ENCODE measurements around the gene AFMID.
"Not testable (repeated sequence)": the region's sequence is repeated elsewhere in the genome, so short reads cannot be mapped to it uniquely, and the experiment has no call there.

AFMID gene

DNA sequence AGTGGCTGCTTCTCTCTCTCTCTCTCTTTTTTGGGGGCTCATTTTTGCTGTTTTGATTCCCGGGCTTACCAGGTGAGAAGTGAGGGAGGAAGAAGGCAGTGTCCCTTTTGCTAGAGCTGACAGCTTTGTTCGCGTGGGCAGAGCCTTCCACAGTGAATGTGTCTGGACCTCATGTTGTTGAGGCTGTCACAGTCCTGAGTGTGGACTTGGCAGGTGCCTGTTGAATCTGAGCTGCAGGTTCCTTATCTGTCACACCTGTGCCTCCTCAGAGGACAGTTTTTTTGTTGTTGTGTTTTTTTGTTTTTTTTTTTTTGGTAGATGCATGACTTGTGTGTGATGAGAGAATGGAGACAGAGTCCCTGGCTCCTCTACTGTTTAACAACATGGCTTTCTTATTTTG is 36.6 kb downstream of the AFMID start:
- DNase-seq (ENCODE audit: low spot score) = no peak

DNA sequence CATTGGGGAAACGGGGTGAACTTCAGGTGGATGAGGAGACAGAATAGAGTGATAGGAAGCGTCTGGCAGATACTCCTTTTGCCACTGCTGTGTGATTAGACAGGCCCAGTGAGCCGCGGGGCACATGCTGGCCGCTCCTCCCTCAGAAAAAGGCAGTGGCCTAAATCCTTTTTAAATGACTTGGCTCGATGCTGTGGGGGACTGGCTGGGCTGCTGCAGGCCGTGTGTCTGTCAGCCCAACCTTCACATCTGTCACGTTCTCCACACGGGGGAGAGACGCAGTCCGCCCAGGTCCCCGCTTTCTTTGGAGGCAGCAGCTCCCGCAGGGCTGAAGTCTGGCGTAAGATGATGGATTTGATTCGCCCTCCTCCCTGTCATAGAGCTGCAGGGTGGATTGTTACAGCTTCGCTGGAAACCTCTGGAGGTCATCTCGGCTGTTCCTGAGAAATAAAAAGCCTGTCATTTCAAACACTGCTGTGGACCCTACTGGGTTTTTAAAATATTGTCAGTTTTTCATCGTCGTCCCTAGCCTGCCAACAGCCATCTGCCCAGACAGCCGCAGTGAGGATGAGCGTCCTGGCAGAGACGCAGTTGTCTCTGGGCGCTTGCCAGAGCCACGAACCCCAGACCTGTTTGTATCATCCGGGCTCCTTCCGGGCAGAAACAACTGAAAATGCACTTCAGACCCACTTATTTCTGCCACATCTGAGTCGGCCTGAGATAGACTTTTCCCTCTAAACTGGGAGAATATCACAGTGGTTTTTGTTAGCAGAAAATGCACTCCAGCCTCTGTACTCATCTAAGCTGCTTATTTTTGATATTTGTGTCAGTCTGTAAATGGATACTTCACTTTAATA is 37.3 kb downstream of the AFMID start:
- DNase-seq (ENCODE audit: low spot score) = no peak

DNA sequence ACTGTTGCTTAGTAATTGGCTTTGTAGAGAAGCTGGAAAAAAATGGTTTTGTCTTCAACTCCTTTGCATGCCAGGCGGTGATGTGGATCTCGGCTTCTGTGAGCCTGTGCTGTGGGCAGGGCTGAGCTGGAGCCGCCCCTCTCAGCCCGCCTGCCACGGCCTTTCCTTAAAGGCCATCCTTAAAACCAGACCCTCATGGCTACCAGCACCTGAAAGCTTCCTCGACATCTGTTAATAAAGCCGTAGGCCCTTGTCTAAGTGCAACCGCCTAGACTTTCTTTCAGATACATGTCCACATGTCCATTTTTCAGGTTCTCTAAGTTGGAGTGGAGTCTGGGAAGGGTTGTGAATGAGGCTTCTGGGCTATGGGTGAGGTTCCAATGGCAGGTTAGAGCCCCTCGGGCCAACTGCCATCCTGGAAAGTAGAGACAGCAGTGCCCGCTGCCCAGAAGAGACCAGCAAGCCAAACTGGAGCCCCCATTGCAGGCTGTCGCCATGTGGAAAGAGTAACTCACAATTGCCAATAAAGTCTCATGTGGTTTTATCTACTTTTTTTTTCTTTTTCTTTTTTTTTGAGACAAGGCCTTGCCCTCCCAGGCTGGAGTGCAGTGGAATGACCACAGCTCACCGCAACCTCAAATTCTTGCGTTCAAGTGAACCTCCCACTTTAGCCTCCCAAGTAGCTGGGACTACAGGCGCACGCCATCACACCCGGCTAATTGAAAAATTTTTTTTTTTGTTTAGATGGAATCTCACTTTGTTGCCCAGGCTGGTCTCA is 38.1 kb downstream of the AFMID start:
- DNase-seq (ENCODE audit: low spot score) = no peak

- no peak for DNase-seq (ENCODE audit: low spot score)
Measured at GRCh38 chr17:78226055-78226758, 39.0 kb downstream of the AFMID start.

GRCh38 chr17:78226759-78227454 is 39.7 kb downstream of the AFMID start:
- DNase-seq (ENCODE audit: low spot score) = no peak

DNA sequence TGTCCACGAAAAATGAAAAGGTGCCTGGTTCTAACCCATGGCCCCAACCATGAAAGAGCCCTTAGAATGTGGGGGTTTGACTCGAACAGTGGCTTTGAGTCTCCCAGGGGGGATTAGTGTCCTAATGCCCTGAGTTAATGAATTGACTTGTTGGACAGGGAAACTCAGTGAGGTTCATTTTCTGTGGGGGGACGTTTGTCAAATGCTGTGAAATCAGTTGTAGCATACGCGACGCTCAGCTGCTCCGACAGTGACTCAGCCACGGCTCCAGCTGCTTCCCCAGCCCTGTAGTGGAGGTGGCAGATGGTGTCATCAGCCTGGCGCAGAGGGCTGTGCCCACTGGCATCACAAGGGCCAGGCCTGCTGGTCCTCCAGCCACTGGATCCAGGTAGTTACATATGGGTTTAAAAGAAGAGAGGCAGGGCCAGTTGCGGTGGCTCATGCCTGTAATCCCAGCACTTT is 40.3 kb downstream of the AFMID start:
- DNase-seq (ENCODE audit: low spot score) = no peak

- DNase-seq (ENCODE audit: low spot score) = no peak
Measured at GRCh38 chr17:78228176-78228575, 41.0 kb downstream of the AFMID start.

- DNase-seq (ENCODE audit: low spot score) = no peak
Measured at GRCh38 chr17:78230252-78230962, 43.2 kb downstream of the AFMID start.

DNA sequence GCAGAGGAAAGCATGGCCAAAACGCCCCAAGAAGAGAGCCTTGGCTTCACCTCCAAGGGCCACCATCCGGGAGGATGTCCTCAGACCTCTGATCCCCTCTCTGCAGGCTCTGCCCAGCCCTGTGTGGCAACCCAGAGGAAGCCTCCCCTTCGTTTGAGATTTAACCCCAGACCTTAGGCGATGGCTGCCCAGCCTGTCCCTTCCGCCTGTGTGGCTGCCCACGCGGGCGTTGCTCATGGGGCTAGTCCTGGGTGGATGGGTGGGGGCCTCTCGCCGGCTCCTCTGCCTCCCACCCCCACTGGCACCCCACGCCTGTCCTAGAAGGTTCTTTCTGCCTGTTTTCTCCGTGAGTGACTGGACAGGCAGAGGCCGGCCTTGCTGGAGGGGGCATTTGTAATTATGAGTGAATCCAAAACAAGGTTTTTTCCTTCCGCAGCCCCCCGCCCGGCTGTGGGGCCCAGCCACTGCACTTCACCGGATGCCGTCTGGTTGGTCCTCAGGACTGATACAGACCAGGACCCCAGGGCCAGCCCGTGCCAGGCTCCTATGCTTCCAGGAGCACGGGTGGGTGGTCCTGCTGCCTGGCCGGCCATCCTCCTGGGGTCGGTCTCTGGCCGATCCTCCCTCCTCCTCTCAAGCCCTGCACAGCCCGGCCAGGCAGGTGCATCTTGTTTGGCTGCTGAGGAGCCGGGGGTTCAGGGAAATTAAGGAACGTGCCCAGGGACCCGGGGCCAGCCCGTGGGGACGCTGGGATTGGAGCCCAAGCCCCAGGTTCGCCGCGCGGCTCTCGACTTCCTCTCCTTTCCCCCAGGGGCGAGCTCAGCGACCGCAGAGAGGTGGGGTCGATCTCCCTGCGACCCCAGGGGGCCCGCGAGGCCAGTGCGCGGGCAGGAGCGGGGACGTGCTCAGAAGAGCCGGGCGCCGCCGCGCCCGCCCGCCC is 44.1 kb downstream of the AFMID start, which contains the start of gene TMEM235:
TSS of gene TMEM235 (plus strand) at position 636 of the 940 bp plus-strand sequence. CDS start 393 bp downstream, outside the sequence.
- DNase-seq (ENCODE audit: low spot score) = no peak

- DNase-seq (ENCODE audit: low spot score) = no peak
Measured at GRCh38 chr17:78231991-78232858, 45.1 kb downstream of the AFMID start.

- DNase-seq (ENCODE audit: low spot score) = no peak
Measured at GRCh38 chr17:78232859-78233173, 45.7 kb downstream of the AFMID start.

DNA sequence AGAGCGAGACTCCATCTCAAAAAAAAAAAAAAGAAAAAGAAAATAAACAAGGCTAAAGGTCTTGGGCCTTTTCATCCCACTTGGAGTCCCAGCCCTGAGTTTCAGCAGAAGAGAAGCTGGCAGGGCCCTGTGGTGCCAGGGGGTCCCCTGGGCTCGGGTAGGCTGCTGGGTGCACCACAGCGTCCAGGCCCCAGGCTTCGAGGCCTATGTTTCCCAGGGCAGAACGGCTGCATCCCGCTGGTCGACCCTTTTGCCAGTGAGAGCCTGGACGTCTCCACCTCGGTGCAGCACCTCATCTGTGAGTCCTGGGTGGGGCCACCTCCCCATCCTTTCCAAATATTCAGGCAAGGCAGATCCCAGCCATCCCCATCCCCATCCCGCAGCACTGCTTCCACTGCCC is 46.5 kb downstream of the AFMID start:
- no peak for DNase-seq (ENCODE audit: low spot score)

- DNase-seq (ENCODE audit: low spot score) = no peak
Measured at GRCh38 chr17:78234261-78234865, 47.2 kb downstream of the AFMID start.

DNA sequence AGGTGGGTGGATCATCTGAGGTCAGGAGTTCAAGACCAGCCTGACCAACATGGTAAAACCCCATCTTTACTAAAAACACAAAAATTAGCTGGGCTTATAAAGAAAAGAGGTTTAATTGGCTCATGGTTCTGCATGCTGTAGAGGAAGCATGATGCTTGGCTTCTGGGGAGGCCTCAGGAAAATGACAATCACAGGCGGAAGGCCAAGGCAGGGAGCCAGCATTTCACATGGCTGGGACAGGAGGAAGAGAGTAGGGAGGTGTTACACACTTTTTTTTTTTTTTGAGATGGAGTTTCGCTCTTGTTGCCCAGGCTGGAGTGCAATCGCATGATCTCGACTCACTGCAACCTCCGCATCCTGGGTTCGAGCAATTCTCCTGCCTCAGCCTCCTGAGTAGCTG is 47.9 kb downstream of the AFMID start:
- DNase-seq (ENCODE audit: low spot score) = not testable (repeated sequence)

- DNase-seq (ENCODE audit: low spot score) = no peak
Measured at GRCh38 chr17:78235885-78236284, 48.7 kb downstream of the AFMID start.

- DNase-seq (ENCODE audit: low spot score) = no peak
Measured at GRCh38 chr17:78236362-78237127, 49.4 kb downstream of the AFMID start.

DNA sequence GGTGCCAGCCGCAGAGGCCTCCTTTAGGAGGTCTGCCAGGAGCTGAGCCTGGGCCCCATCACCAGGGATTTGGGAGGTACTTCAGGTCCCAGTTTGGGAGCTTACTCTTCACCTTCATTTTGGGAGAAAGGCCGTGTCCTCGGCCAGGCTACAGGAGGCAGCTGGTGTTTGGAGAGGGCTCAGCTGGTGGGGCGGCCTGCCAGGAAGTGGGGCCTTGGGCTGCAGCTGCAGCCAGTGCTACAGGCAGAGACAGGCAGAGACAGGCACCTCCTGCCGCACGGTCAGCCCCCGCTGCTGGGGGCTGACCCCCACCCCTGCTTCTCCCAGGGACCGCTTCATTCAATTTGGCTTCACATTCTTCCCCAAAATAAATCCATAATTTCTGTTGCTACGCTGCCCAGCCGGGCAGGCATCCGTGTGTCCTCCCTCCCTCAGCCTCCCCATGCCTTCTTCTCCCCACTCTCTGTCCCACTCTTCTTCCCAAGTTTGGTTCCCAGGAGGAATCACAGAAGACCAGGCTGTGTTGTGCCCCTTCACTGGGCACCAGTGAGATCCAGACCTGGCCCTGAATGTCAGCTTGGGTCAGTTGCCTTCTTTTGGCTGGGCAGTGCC is 50.3 kb downstream of the AFMID start:
- no peak for DNase-seq (ENCODE audit: low spot score)

Measured in COLO829 (cell line).